GM23248 (cell line): Measurements from ENCODE around the gene CDKAL1.

Experiments
- EZH2 ChIP-seq: fragments of 200-600 bp; sonication (generic); IDR thresholded peaks from 2 replicates; pipeline ENCODE4 v1.6.1; 2018; ENCODE audit warnings: antibody characterized with exemption, mild to moderate bottlenecking; ENCODE audit not compliant: insufficient read depth, poor library complexity, severe bottlenecking
- EZH2phosphoT487 ChIP-seq: fragments of 200-600 bp; sonication (generic); IDR thresholded peaks from 2 replicates; pipeline ENCODE4 v1.6.1; 2018; ENCODE audit warnings: antibody characterized with exemption, moderate library complexity, mild to moderate bottlenecking, low read depth; ENCODE audit not compliant: insufficient read depth

- TF ChIP-seq EZH2 (no peak), EZH2phosphoT487 (no peak)
Observed at GRCh38 chr6:21204951-21205350, 670.7 kb downstream of the CDKAL1 start.
